ENCODE data around the gene KLHL13. TPM values are rescaled to one million over a fixed set of nuclear protein-coding genes. Genes with fewer than 3 reads are reported as not detected.
"Not testable (repeated sequence)": the region's sequence is repeated elsewhere in the genome, so short reads cannot be mapped to it uniquely, and the experiment has no call there.

Gene KLHL13
- total RNA-seq, 3 donors from 2014 or later: 0.35 to 1.0 (median 0.68) TPM

GRCh38 chrX:118049713-118050112 lies 66.9 kb downstream of the KLHL13 start:
- Mint-ChIP-seq H3K27me3 (ENCODE audit: low read depth) (no peaks in the 10 kb centered on the region), H3K9me3 (no peaks in the 10 kb centered on the region), H3K36me3 (ENCODE audit: insufficient read depth) (no peaks in the 10 kb centered on the region), H3K4me3 (no peak overlapping the region), H3K4me1 (ENCODE audit: low read depth) (no peaks in the 10 kb centered on the region)
- ATAC-seq (no peak), DNase-seq (no peak)

GRCh38 chrX:118047446-118048186 lies 69.0 kb downstream of the KLHL13 start:
- ATAC-seq: no peak
- H3K4me1 Mint-ChIP-seq (ENCODE audit: low read depth): no peaks in the 10 kb centered on the region
- no peaks in the 10 kb centered on the region for H3K36me3 Mint-ChIP-seq (ENCODE audit: insufficient read depth)
- DNase-seq: no peak
- no peak overlapping the region for H3K4me3 Mint-ChIP-seq
- H3K9me3 Mint-ChIP-seq: peaks cover 3% of the 10 kb centered on the region
- no peaks in the 10 kb centered on the region for H3K27me3 Mint-ChIP-seq (ENCODE audit: low read depth)

- no peak overlapping the region for H3K4me3 Mint-ChIP-seq
- ATAC-seq: no peak
These were observed 77.0 kb downstream of the KLHL13 start for GRCh38 chrX:118039591-118039990.

GRCh38 chrX:118038614-118039365 lies 77.8 kb downstream of the KLHL13 start:
- Mint-ChIP-seq H3K9me3 (peaks cover 11% of the 10 kb centered on the region), H3K36me3 (ENCODE audit: insufficient read depth) (no peaks in the 10 kb centered on the region), H3K4me1 (ENCODE audit: low read depth) (no peaks in the 10 kb centered on the region), H3K4me3 (no peak overlapping the region), H3K27me3 (ENCODE audit: low read depth) (no peaks in the 10 kb centered on the region)
- no peak for DNase-seq
- no peak for ATAC-seq

More at GRCh38 chrX:118039591-118039990, 77.0 kb downstream of the KLHL13 start:
- DNase-seq: no peak
- H3K27me3 Mint-ChIP-seq (ENCODE audit: low read depth): no peaks in the 10 kb centered on the region
- H3K36me3 Mint-ChIP-seq (ENCODE audit: insufficient read depth): no peaks in the 10 kb centered on the region
- H3K9me3 Mint-ChIP-seq: peaks cover 11% of the 10 kb centered on the region
- H3K4me1 Mint-ChIP-seq (ENCODE audit: low read depth): no peaks in the 10 kb centered on the region

DNA sequence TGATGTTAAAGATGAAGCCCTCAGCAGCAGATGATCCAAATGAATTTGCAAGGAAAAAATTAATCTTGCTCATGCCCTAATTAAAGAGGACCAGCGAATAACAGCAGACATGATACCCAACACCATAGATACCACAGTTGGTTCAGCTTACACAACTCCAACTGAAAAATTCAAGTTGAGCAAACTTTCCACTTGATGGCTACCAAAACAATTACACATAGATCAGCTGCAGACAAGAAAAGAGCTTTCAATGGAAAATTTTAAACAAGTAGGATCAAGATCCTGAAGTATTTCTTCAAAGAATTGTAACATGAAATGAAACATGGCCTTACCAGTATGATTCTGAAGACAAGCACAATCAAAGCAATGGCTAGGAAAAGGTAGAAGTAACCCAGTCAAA lies 90.0 kb downstream of the KLHL13 start:
- ATAC-seq (no peak), DNase-seq (no peak)
- H3K36me3 Mint-ChIP-seq (ENCODE audit: insufficient read depth): no peaks in the 10 kb centered on the region
- H3K9me3 Mint-ChIP-seq: no peaks in the 10 kb centered on the region
- no peaks in the 10 kb centered on the region for H3K4me1 Mint-ChIP-seq (ENCODE audit: low read depth)
- H3K4me3 Mint-ChIP-seq: no peak overlapping the region
- H3K27me3 Mint-ChIP-seq (ENCODE audit: low read depth): no peaks in the 10 kb centered on the region

- Mint-ChIP-seq H3K4me3 (no peak overlapping the region), H3K4me1 (ENCODE audit: low read depth) (no peaks in the 10 kb centered on the region), H3K9me3 (no peaks in the 10 kb centered on the region), H3K36me3 (ENCODE audit: insufficient read depth) (no peaks in the 10 kb centered on the region), H3K27me3 (ENCODE audit: low read depth) (no peaks in the 10 kb centered on the region)
- ATAC-seq (no peak), DNase-seq (no peak)
These were observed 91.4 kb downstream of the KLHL13 start for GRCh38 chrX:118025226-118025625.

- Mint-ChIP-seq H3K9me3 (no peaks in the 10 kb centered on the region), H3K27me3 (ENCODE audit: low read depth) (no peaks in the 10 kb centered on the region), H3K36me3 (ENCODE audit: insufficient read depth) (no peaks in the 10 kb centered on the region), H3K4me3 (no peak overlapping the region), H3K4me1 (ENCODE audit: low read depth) (no peaks in the 10 kb centered on the region)
- ATAC-seq: no peak
- DNase-seq: no peak
These were observed 92.1 kb downstream of the KLHL13 start for GRCh38 chrX:118024482-118024881.

GRCh38 chrX:118022753-118023152 lies 93.9 kb downstream of the KLHL13 start:
- Mint-ChIP-seq H3K4me1 (ENCODE audit: low read depth) (no peaks in the 10 kb centered on the region), H3K36me3 (ENCODE audit: insufficient read depth) (no peaks in the 10 kb centered on the region), H3K9me3 (no peaks in the 10 kb centered on the region), H3K4me3 (no peak overlapping the region), H3K27me3 (ENCODE audit: low read depth) (no peaks in the 10 kb centered on the region)
- DNase-seq: no peak
- no peak for ATAC-seq

DNA sequence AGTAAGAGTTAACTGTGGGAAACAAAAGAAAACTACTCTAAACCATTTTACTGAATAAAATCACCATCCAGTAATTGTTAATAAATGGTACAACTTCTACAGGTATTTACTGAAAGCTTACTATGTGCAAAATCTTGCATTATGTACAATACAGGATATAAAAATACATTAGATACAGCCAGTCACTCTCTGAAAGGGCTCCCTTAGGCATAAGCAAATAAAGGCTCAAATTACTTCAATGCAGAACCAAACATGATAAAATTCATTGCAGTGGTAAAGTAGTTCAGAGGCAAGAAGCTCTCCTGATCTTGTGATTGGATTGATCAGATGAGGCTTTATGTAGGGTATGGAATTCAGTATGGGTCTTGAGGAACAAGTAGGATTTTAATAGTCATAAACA lies 100.2 kb downstream of the KLHL13 start:
- Mint-ChIP-seq H3K4me1 (ENCODE audit: low read depth) (no peaks in the 10 kb centered on the region), H3K36me3 (ENCODE audit: insufficient read depth) (no peaks in the 10 kb centered on the region), H3K27me3 (ENCODE audit: low read depth) (no peaks in the 10 kb centered on the region), H3K9me3 (peaks cover 6% of the 10 kb centered on the region), H3K4me3 (no peak overlapping the region)
- ATAC-seq: no peak
- DNase-seq: no peak

DNA sequence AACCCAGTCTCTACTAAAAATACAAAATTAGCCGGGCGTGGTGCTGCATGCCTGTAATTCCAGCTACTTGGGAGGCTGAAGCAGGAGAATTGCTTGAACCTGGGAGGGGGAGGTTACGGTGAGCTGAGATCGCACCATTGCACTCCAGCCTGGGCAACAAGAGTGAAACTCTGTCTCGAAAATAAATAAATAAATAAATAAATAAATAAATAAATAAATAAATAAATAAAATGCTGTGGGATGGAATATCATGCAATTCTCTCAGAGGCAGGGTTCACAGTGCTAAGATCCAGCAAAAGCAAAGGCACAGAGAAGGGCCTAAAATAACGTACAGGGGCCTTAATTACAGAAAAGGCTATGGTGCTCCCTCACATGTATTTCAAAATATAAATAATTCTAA lies 114.2 kb downstream of the KLHL13 start:
- H3K4me3 Mint-ChIP-seq; H3K27me3 Mint-ChIP-seq (ENCODE audit: low read depth); H3K4me1 Mint-ChIP-seq (ENCODE audit: low read depth); ATAC-seq; DNase-seq; H3K36me3 Mint-ChIP-seq (ENCODE audit: insufficient read depth); H3K9me3 Mint-ChIP-seq: not testable (repeated sequence)

- DNase-seq (no peak), ATAC-seq (no peak)
- peaks cover 3% of the 10 kb centered on the region for H3K9me3 Mint-ChIP-seq
- H3K4me1 Mint-ChIP-seq (ENCODE audit: low read depth): no peaks in the 10 kb centered on the region
- H3K27me3 Mint-ChIP-seq (ENCODE audit: low read depth): no peaks in the 10 kb centered on the region
- H3K4me3 Mint-ChIP-seq: no peak overlapping the region
- no peaks in the 10 kb centered on the region for H3K36me3 Mint-ChIP-seq (ENCODE audit: insufficient read depth)
These were observed 116.1 kb downstream of the KLHL13 start for GRCh38 chrX:118000518-118000917.

DNA sequence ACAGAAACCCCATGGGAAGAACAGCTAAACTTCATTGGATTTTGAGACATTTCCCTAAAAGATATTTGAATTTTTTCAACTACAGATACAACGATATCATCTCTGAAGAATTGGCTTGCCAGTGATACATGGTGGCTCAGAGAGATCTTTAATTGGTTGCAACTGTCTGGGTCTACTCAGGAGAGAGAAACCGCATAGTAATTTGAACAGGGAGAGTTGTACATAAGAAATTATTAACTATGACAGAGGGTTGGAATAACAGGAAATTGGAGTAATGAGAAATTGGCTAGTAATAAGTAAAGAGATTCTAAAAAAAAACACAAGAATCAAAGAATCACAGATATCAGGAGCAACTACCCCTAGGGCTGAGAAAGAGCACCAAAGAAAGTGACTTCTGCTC lies 118.4 kb downstream of the KLHL13 start:
- ATAC-seq (no peak), DNase-seq (no peak)
- H3K4me1 Mint-ChIP-seq (ENCODE audit: low read depth): no peaks in the 10 kb centered on the region
- no peak overlapping the region for H3K4me3 Mint-ChIP-seq
- H3K36me3 Mint-ChIP-seq (ENCODE audit: insufficient read depth): no peaks in the 10 kb centered on the region
- H3K9me3 Mint-ChIP-seq: peaks cover 3% of the 10 kb centered on the region
- H3K27me3 Mint-ChIP-seq (ENCODE audit: low read depth): no peaks in the 10 kb centered on the region

GRCh38 chrX:117996918-117997480 lies 119.6 kb downstream of the KLHL13 start:
- Mint-ChIP-seq H3K4me1 (ENCODE audit: low read depth) (no peaks in the 10 kb centered on the region), H3K36me3 (ENCODE audit: insufficient read depth) (no peaks in the 10 kb centered on the region), H3K9me3 (peaks cover 2% of the 10 kb centered on the region), H3K27me3 (ENCODE audit: low read depth) (no peaks in the 10 kb centered on the region), H3K4me3 (no peak overlapping the region)
- DNase-seq (no peak), ATAC-seq (no peak)

DNA sequence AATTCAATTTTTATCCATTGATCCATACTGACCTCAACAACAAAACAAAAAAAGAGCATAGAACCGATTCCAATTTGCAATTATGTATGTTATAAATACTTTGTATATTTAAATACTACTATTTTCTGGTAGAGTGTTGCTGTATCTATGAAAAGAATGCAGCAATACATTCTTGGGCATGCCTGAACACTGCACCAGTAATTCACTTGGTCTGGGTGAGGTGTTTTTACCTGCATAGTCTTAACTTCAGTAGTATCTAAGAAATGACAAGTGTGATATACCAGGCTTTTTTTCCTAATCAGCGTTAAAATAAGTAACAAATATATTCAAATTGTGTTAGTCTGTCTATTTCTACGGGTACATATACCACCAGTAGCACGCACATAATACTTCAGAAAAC lies 120.2 kb downstream of the KLHL13 start:
- no peak for DNase-seq
- ATAC-seq: no peak
- Mint-ChIP-seq H3K4me3 (no peak overlapping the region), H3K27me3 (ENCODE audit: low read depth) (no peaks in the 10 kb centered on the region), H3K9me3 (no peaks in the 10 kb centered on the region), H3K4me1 (ENCODE audit: low read depth) (no peaks in the 10 kb centered on the region), H3K36me3 (ENCODE audit: insufficient read depth) (no peaks in the 10 kb centered on the region)

DNA sequence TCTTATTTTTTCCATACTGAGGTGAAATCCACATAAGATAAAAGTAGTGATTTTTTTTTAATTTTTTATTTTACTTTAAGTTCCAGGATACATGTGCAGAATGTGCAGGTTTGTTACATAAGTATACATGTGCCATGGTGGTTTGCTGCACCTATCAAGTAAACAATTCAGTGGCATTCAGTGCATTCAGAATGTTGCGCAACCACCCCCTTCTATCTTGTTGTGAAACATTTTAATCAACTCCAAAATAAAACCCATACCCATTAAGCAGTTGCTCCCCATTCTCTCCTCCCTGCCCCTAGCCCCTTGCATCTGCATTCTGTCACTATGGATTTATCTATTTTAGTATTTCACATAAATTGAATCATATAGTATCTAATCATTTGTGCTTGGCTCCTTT lies 121.2 kb downstream of the KLHL13 start:
- Mint-ChIP-seq H3K4me1 (ENCODE audit: low read depth) (no peaks in the 10 kb centered on the region), H3K4me3 (no peak overlapping the region), H3K9me3 (no peaks in the 10 kb centered on the region), H3K36me3 (ENCODE audit: insufficient read depth) (no peaks in the 10 kb centered on the region), H3K27me3 (ENCODE audit: low read depth) (no peaks in the 10 kb centered on the region)
- DNase-seq: no peak
- ATAC-seq: no peak
